CD4-positive, alpha-beta T cell treated with Interleukin-2 at 100 ng/mL for 4 hours (primary cell): ENCODE results near the gene GRIA4.
"Not testable (repeated sequence)": the region's sequence is repeated elsewhere in the genome, so short reads cannot be mapped to it uniquely, and the experiment has no call there.

Experiments
- DNase-seq: peaks from one replicate; pipeline ENCODE4 v3.0.0-alpha.2; 2020; ENCODE audit warnings: low spot score

GRIA4 gene

GRCh38 chr11:105719073-105719822 is 109.4 kb downstream of the GRIA4 start:
- DNase-seq: no peak

GRCh38 chr11:105720096-105720495 is 110.2 kb downstream of the GRIA4 start:
- no peak for DNase-seq

- DNase-seq: no peak
Observed at GRCh38 chr11:105723269-105723668, 113.4 kb downstream of the GRIA4 start.

- no peak for DNase-seq
Observed at GRCh38 chr11:105732611-105733010, 122.7 kb downstream of the GRIA4 start.

GRCh38 chr11:105734426-105734825 is 124.6 kb downstream of the GRIA4 start:
- no peak for DNase-seq

GRCh38 chr11:105738251-105738650 is 128.4 kb downstream of the GRIA4 start:
- DNase-seq: no peak

GRCh38 chr11:105738986-105739795 is 129.3 kb downstream of the GRIA4 start:
- no peak for DNase-seq

GRCh38 chr11:105740164-105740903 is 130.5 kb downstream of the GRIA4 start:
- DNase-seq: no peak

- DNase-seq: no peak
Observed at GRCh38 chr11:105741488-105742020, 131.7 kb downstream of the GRIA4 start.

GRCh38 chr11:105754260-105754659 is 144.4 kb downstream of the GRIA4 start:
- DNase-seq: no peak

- DNase-seq: no peak
Observed at GRCh38 chr11:105754716-105755115, 144.8 kb downstream of the GRIA4 start.

- no peak for DNase-seq
Observed at GRCh38 chr11:105757107-105757506, 147.2 kb downstream of the GRIA4 start.

- no peak for DNase-seq
Observed at GRCh38 chr11:105763594-105763993, 153.7 kb downstream of the GRIA4 start.

GRCh38 chr11:105767931-105768330 is 158.1 kb downstream of the GRIA4 start:
- no peak for DNase-seq

- DNase-seq: no peak
Observed at GRCh38 chr11:105769627-105770026, 159.8 kb downstream of the GRIA4 start.

- DNase-seq: not testable (repeated sequence)
Observed at GRCh38 chr11:105773452-105773851, 163.6 kb downstream of the GRIA4 start.

GRCh38 chr11:105774899-105775298 is 165.0 kb downstream of the GRIA4 start:
- DNase-seq: no peak

- no peak for DNase-seq
Observed at GRCh38 chr11:105780781-105781525, 171.1 kb downstream of the GRIA4 start.

- no peak for DNase-seq
Observed at GRCh38 chr11:105781807-105782206, 171.9 kb downstream of the GRIA4 start.

- no peak for DNase-seq
Observed at GRCh38 chr11:105783216-105783615, 173.3 kb downstream of the GRIA4 start.

GRCh38 chr11:105785850-105786249 is 176.0 kb downstream of the GRIA4 start:
- DNase-seq: not testable (repeated sequence)

GRCh38 chr11:105786741-105787140 is 176.9 kb downstream of the GRIA4 start:
- no peak for DNase-seq
